Glutamatergic neuron (in vitro differentiated cells): ENCODE data around the gene PNMA1. TPM values are rescaled to one million over a fixed set of nuclear protein-coding genes. Genes with fewer than 3 reads are reported as not detected.
A peak's percentile ranks its signal among the peaks of the same experiment; 100 is the strongest.

Source experiments
- DNase-seq: peaks from one replicate; pipeline ENCODE4 v3.0.0; 2022
- H3K27ac Mint-ChIP-seq: one replicate; pipeline ENCODE4 v1.8.0; 2020; ENCODE audit warnings: mild to moderate bottlenecking, mixed read lengths, inconsistent platforms; ENCODE audit not compliant: unreplicated experiment
- H3K27me3 Mint-ChIP-seq: one replicate; pipeline ENCODE4 v1.8.0; 2020; ENCODE audit warnings: mild to moderate bottlenecking, moderate library complexity, mixed read lengths, inconsistent platforms; ENCODE audit not compliant: unreplicated experiment
- H3K36me3 Mint-ChIP-seq: one replicate; pipeline ENCODE4 v1.8.0; 2020; ENCODE audit warnings: mild to moderate bottlenecking, mixed read lengths, inconsistent platforms; ENCODE audit not compliant: unreplicated experiment
- H3K4me1 Mint-ChIP-seq: one replicate; pipeline ENCODE4 v1.8.0; 2020; ENCODE audit warnings: mild to moderate bottlenecking, low read depth, mixed read lengths, inconsistent platforms; ENCODE audit not compliant: unreplicated experiment
- H3K4me3 Mint-ChIP-seq: one replicate; pipeline ENCODE4 v1.8.0; 2020; ENCODE audit warnings: mild to moderate bottlenecking, mixed read lengths, inconsistent platforms; ENCODE audit not compliant: unreplicated experiment
- H3K9me3 Mint-ChIP-seq: one replicate; pipeline ENCODE4 v1.8.0; 2020; ENCODE audit warnings: mild to moderate bottlenecking, moderate library complexity, mixed read lengths, inconsistent platforms; ENCODE audit not compliant: unreplicated experiment
- total RNA-seq: library from RNA; stranded (reverse); fragmentation: NEBNext Ultra II Directional; extraction: Animal tissue kit (Norgen Biotek cat#: 25700); gene quantifications from one replicate; pipeline ENCODE4 v1.2.1, GENCODE V29; 2021; ENCODE audit not compliant: unreplicated experiment
- TF ChIP-seq, protein P1 (sequence below): fragments of 200-600 bp; sonication (generic); IDR thresholded peaks from one replicate; pipeline ENCODE4 v1.5.0; 2021; ENCODE audit not compliant: partially characterized antibody, unreplicated experiment

PNMA1 gene
- total RNA-seq, 1 donor from 2014 or later: 145 TPM

GRCh38 chr14:73750531-73750901, 36.3 kb upstream of the PNMA1 start:
- H3K27me3 Mint-ChIP-seq: peaks cover 1% of the 10 kb centered on the region
- H3K36me3 Mint-ChIP-seq: no peaks in the 10 kb centered on the region
- H3K4me3 Mint-ChIP-seq: no peak overlapping the region
- no peak for DNase-seq
- H3K9me3 Mint-ChIP-seq: peaks cover 4% of the 10 kb centered on the region
- TF ChIP-seq, protein P1, sequence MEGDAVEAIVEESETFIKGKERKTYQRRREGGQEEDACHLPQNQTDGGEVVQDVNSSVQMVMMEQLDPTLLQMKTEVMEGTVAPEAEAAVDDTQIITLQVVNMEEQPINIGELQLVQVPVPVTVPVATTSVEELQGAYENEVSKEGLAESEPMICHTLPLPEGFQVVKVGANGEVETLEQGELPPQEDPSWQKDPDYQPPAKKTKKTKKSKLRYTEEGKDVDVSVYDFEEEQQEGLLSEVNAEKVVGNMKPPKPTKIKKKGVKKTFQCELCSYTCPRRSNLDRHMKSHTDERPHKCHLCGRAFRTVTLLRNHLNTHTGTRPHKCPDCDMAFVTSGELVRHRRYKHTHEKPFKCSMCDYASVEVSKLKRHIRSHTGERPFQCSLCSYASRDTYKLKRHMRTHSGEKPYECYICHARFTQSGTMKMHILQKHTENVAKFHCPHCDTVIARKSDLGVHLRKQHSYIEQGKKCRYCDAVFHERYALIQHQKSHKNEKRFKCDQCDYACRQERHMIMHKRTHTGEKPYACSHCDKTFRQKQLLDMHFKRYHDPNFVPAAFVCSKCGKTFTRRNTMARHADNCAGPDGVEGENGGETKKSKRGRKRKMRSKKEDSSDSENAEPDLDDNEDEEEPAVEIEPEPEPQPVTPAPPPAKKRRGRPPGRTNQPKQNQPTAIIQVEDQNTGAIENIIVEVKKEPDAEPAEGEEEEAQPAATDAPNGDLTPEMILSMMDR: no peak
- no peak overlapping the region for H3K27ac Mint-ChIP-seq
- peaks cover 32% of the 10 kb centered on the region for H3K4me1 Mint-ChIP-seq

GRCh38 chr14:73749706-73750530, 35.7 kb upstream of the PNMA1 start:
- TF ChIP-seq, protein P1: no peak
- Mint-ChIP-seq H3K4me3 (no peak overlapping the region), H3K4me1 (peaks cover 27% of the 10 kb centered on the region), H3K9me3 (peaks cover 4% of the 10 kb centered on the region), H3K27ac (no peak overlapping the region), H3K27me3 (peaks cover 1% of the 10 kb centered on the region), H3K36me3 (no peaks in the 10 kb centered on the region)
- DNase-seq: no peak

DNA sequence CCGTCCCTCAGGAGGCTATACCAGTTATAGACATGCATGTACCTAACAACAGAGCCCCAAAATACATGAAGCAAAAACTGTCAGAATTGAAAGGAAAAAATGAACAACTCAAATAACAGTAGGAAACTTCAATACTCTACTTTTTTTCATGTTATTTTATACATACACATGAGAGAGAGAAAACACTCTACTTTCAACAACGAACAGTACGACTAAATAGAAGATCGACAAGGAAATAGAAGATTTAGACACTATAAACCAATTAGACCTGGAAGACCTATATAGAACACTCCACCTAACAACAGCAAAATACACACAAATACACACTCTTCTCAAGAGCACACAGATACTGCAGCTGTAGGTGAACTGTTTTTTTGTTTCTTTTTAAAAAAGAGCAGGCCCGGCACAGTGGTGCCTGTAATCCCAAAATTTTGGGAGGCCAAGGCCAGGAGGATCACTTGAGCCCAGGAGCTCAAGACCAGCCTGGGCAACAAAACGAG, 34.7 kb upstream of the PNMA1 start:
- Mint-ChIP-seq H3K36me3 (no peaks in the 10 kb centered on the region), H3K27ac (no peak overlapping the region), H3K4me3 (no peak overlapping the region), H3K9me3 (no peaks in the 10 kb centered on the region), H3K4me1 (peaks cover 19% of the 10 kb centered on the region), H3K27me3 (peaks cover 3% of the 10 kb centered on the region)
- DNase-seq: no peak
- TF ChIP-seq, protein P1: no peak

DNA sequence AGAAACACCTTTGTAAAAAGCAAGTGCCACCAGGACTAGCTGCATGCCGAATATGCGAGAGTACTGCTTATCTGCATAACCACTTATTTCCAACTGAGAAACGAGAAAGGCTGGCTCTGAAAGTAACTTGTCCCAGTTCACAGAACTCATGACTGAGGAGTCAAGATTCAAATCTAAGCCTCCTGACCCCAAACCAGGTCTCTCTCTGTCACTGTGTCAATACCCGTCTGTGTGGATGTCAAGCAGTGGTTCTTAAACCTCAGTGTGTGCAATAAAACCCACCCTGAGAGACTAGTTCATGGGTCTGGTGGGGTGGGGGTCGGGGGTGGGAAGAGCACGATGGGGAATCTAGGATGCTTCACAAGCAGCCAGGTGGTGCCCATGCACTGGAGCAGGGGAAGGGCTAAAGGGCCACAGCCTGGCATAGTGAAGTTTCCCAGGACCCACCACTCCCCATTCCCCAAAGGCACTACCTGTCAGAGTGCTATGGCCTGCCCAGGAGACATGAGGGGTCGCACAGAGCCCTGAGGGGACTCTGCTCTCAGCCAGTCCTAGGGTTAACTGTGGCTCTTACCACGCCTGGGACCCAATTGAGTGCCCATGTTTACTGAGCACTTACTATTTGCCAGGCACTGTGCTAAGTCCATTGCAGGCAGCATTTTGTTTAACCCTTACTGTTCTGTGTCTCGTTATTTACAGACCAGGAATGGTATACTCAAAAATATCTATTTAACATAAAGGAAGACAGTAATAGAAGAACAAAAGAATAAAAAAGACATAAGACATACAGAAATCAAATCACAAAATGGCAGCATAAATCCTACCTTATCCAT, 33.4 kb upstream of the PNMA1 start:
- no peak for DNase-seq
- Mint-ChIP-seq H3K27me3 (peaks cover 5% of the 10 kb centered on the region), H3K4me1 (peaks cover 12% of the 10 kb centered on the region), H3K27ac (no peak overlapping the region), H3K36me3 (no peaks in the 10 kb centered on the region), H3K9me3 (no peaks in the 10 kb centered on the region), H3K4me3 (peak overlapping the region; percentile 63)
- TF ChIP-seq, protein P1: no peak
